H1 (cell line): Measurements from ENCODE around the gene NEURL4. TPM values are rescaled to one million over a fixed set of nuclear protein-coding genes. Genes with fewer than 3 reads are reported as not detected.

ENCODE experiments used
- CTCF ChIA-PET: fragments of 300-600 bp; sonication (Branson Sonifier 250); formaldehyde crosslinking; loops from one replicate; lab custom pipeline; 2021; ENCODE audit not compliant: partially characterized antibody; lab: Charles Lee
- POLR2A ChIA-PET: fragments of 300-600 bp; sonication (Branson Sonifier 250); formaldehyde crosslinking; loops from one replicate; lab custom pipeline; 2021; ENCODE audit warnings: inconsistent platforms; ENCODE audit not compliant: partially characterized antibody; lab: Charles Lee
- DNase-seq, 2 experiments: peaks; one replicate each; pipeline versions ENCODE4 v3.0.0 to v3.0.0-alpha.2; 2010 to 2022; ENCODE audit warnings: low spot score in 2 of 2, low read depth in 1 of 2, mixed read lengths in 1 of 2
- FAIRE-seq: peaks from 2 replicates; lab custom pipeline; 2011; peaks lifted over from hg19 to GRCh38; lab: Jason Lieb, UNC
- H2AFZ ChIP-seq: 2 replicates; pipeline ENCODE4 v1.8.1; 2012; ENCODE audit warnings: low read length, inconsistent platforms
- H2AK5ac ChIP-seq: 2 replicates; pipeline ENCODE4 v1.6.1; 2013; ENCODE audit warnings: low read depth, low read length
- H2BK120ac ChIP-seq: replicated peaks from 2 replicates; pipeline ENCODE3; 2013; ENCODE audit warnings: low read depth, low read length, inconsistent platforms
- H2BK12ac ChIP-seq: 2 replicates; pipeline ENCODE4 v1.6.1; 2013; ENCODE audit warnings: low read depth, low read length
- H2BK15ac ChIP-seq: 2 replicates; pipeline ENCODE4 v1.6.1; 2013; ENCODE audit warnings: low read length
- H2BK20ac ChIP-seq: 2 replicates; pipeline ENCODE4 v1.6.1; 2013; ENCODE audit warnings: low read length
- H2BK5ac ChIP-seq: 2 replicates; pipeline ENCODE4 v1.6.1; 2013; ENCODE audit warnings: low read depth, low read length
- H3K14ac ChIP-seq: 2 replicates; pipeline ENCODE4 v1.6.1; 2013; ENCODE audit warnings: inconsistent platforms; ENCODE audit not compliant: insufficient read length
- H3K18ac ChIP-seq: 2 replicates; pipeline ENCODE4 v1.6.1; 2013; ENCODE audit warnings: low read length; ENCODE audit errors: extremely low read depth
- H3K23ac ChIP-seq: 2 replicates; pipeline ENCODE4 v1.6.1; 2013; ENCODE audit warnings: inconsistent platforms; ENCODE audit not compliant: insufficient read length
- H3K23me2 ChIP-seq: 2 replicates; pipeline ENCODE4 v1.6.1; 2013; ENCODE audit warnings: low read depth, low read length
- H3K27ac ChIP-seq: 2 replicates; pipeline ENCODE4 v1.6.1; 2011; ENCODE audit warnings: low read depth, low read length, inconsistent platforms
- H3K27me3 ChIP-seq, 4 experiments: replicated peaks in 1 of 4; 1 replicate in 1 of 4; 2 replicates in 3 of 4; pipeline versions ENCODE4 v1.6.1 to v1.8.1; 2011 to 2013; ENCODE audit warnings: low read length in 3 of 4, mild to moderate bottlenecking in 3 of 4, inconsistent platforms in 2 of 4, mixed read lengths in 2 of 4, moderate library complexity in 1 of 4; ENCODE audit not compliant: control insufficient read depth in 3 of 4, insufficient read depth in 3 of 4; ENCODE audit errors: extremely low read depth in 1 of 4
- H3K36me3 ChIP-seq, 4 experiments: 2 replicates each; pipeline versions ENCODE4 v1.6.1 to v1.8.1; 2011 to 2013; ENCODE audit warnings: mild to moderate bottlenecking in 4 of 4, low read length in 3 of 4, moderate library complexity in 2 of 4, control low read depth in 1 of 4, inconsistent platforms in 1 of 4; ENCODE audit not compliant: insufficient read depth in 4 of 4, control insufficient read depth in 2 of 4
- H3K4ac ChIP-seq: replicated peaks from 2 replicates; pipeline ENCODE3; 2013; ENCODE audit warnings: low read length, low read depth, mixed read lengths, inconsistent platforms; ENCODE audit not compliant: insufficient read length
- H3K4me1 ChIP-seq, 4 experiments: replicated peaks in 1 of 4; 1 replicate in 1 of 4; 2 replicates in 3 of 4; pipeline versions ENCODE4 v1.6.1 to v1.8.1; 2011 to 2013; ENCODE audit warnings: low read length in 3 of 4, inconsistent platforms in 2 of 4, mixed read lengths in 1 of 4; ENCODE audit not compliant: insufficient read depth in 4 of 4, control insufficient read depth in 3 of 4
- H3K4me2 ChIP-seq, 2 experiments: 2 replicates each; pipeline versions ENCODE4 v1.6.1 to v1.8.1; 2011 to 2013; ENCODE audit warnings: low read depth in 2 of 2, low read length in 2 of 2, control low read depth in 1 of 2, inconsistent platforms in 1 of 2, mild to moderate bottlenecking in 1 of 2; ENCODE audit not compliant: insufficient read depth in 1 of 2
- H3K4me3 ChIP-seq, 4 experiments: fragments of 200-600, 300-600 bp in 1 of 4; sonication (generic), shearing (Covaris generic), sonication (Bioruptor Twin) in 1 of 4; 2 replicates each; pipeline versions ENCODE4 v1.5.1 to v1.8.1; 2011 to 2016; ENCODE audit warnings: low read length in 4 of 4, low read depth in 3 of 4, control low read depth in 2 of 4, inconsistent platforms in 2 of 4, mild to moderate bottlenecking in 2 of 4, mixed read lengths in 1 of 4, moderate library complexity in 1 of 4; ENCODE audit not compliant: insufficient read depth in 2 of 4; ENCODE audit errors: extremely low read depth in 1 of 4
- H3K56ac ChIP-seq: replicated peaks from 2 replicates; pipeline ENCODE3; 2013; ENCODE audit warnings: low read depth, mild to moderate bottlenecking, mixed read lengths, low read length, inconsistent platforms; ENCODE audit not compliant: insufficient read length
- H3K79me1 ChIP-seq: 2 replicates; pipeline ENCODE4 v1.6.1; 2013; ENCODE audit warnings: low read depth, low read length, control low read depth
- H3K79me2 ChIP-seq, 2 experiments: 2 replicates each; pipeline versions ENCODE4 v1.6.1 to v1.8.1; 2012 to 2013; ENCODE audit warnings: low read length in 2 of 2, mild to moderate bottlenecking in 2 of 2, inconsistent platforms in 1 of 2; ENCODE audit not compliant: insufficient read depth in 2 of 2, control insufficient read depth in 1 of 2
- H3K9ac ChIP-seq, 4 experiments: replicated peaks in 1 of 4; 1 replicate in 1 of 4; 2 replicates in 3 of 4; pipeline versions ENCODE4 v1.6.1 to v1.8.1; 2011 to 2013; ENCODE audit warnings: low read depth in 3 of 4, low read length in 3 of 4, control low read depth in 2 of 4, mild to moderate bottlenecking in 2 of 4, moderate library complexity in 2 of 4, inconsistent platforms in 1 of 4; ENCODE audit errors: extremely low read depth in 1 of 4
- H3K9me3 ChIP-seq, 2 experiments: 2 replicates each; pipeline versions ENCODE4 v1.6.1 to v1.8.1; 2012 to 2013; ENCODE audit warnings: mild to moderate bottlenecking in 2 of 2, moderate library complexity in 2 of 2, control low read depth in 1 of 2, inconsistent platforms in 1 of 2, low read depth in 1 of 2, low read length in 1 of 2, mixed read lengths in 1 of 2; ENCODE audit not compliant: insufficient read depth in 2 of 2
- H4K20me1 ChIP-seq, 2 experiments: replicated peaks in 1 of 2; 2 replicates each; pipeline versions ENCODE3 to v1.8.1; 2011 to 2013; ENCODE audit warnings: inconsistent platforms in 2 of 2, low read length in 2 of 2, mild to moderate bottlenecking in 1 of 2; ENCODE audit not compliant: insufficient read depth in 2 of 2, control insufficient read depth in 1 of 2
- H4K5ac ChIP-seq: 2 replicates; pipeline ENCODE4 v1.6.1; 2013; ENCODE audit warnings: low read length, low read depth, mixed read lengths, inconsistent platforms; ENCODE audit not compliant: insufficient read length
- H4K8ac ChIP-seq: 2 replicates; pipeline ENCODE4 v1.8.0; 2013; ENCODE audit warnings: mild to moderate bottlenecking, moderate library complexity, low read length, inconsistent platforms; ENCODE audit not compliant: insufficient read depth; ENCODE audit errors: extremely low read depth
- H4K91ac ChIP-seq: replicated peaks from 2 replicates; pipeline ENCODE3; 2013; ENCODE audit warnings: low read length, mixed read lengths, inconsistent platforms; ENCODE audit not compliant: insufficient read length
- CBX5 ChIP-seq: fragments of 300-800, 300-1000 bp; sonication (generic); IDR thresholded peaks from 2 replicates; pipeline ENCODE4 v1.7.1; 2016; ENCODE audit warnings: antibody characterized with exemption, low read length, low read depth
- CEBPB ChIP-seq: IDR thresholded peaks from 2 replicates; pipeline ENCODE4 v1.6.1; 2012; ENCODE audit warnings: low read depth, low read length
- CHD2 ChIP-seq: IDR thresholded peaks from 2 replicates; pipeline ENCODE4 v1.6.1; 2012; ENCODE audit warnings: low read length, improper control_type of control experiment
- JUN ChIP-seq: IDR thresholded peaks from 2 replicates; pipeline ENCODE4 v1.6.1; 2011; ENCODE audit warnings: low read depth, mild to moderate bottlenecking, improper control_type of control experiment, low read length
- KDM1A ChIP-seq: fragments of 200-600, 300-600 bp; sonication (generic); IDR thresholded peaks from 2 replicates; pipeline ENCODE4 v1.7.1; 2016; ENCODE audit warnings: mild to moderate bottlenecking, low read length, borderline replicate concordance
- KDM4A ChIP-seq: IDR thresholded peaks from one replicate; pipeline ENCODE4 v1.7.1; 2012; ENCODE audit warnings: low read depth, mild to moderate bottlenecking, moderate library complexity, low read length, inconsistent platforms; ENCODE audit not compliant: severe bottlenecking
- MAFK ChIP-seq: IDR thresholded peaks from 2 replicates; pipeline ENCODE4 v1.6.1; 2012; ENCODE audit warnings: low read depth, mild to moderate bottlenecking, improper control_type of control experiment, low read length
- NRF1 ChIP-seq: IDR thresholded peaks from 2 replicates; pipeline ENCODE4 v1.6.1; 2011; ENCODE audit warnings: mild to moderate bottlenecking, low read depth, low read length, improper control_type of control experiment
- POLR2A ChIP-seq, 2 experiments: IDR thresholded peaks; 1 replicate in 1 of 2; 2 replicates in 1 of 2; pipeline ENCODE4 v1.6.1; 2011; ENCODE audit warnings: low read depth in 2 of 2, low read length in 2 of 2, mild to moderate bottlenecking in 2 of 2; ENCODE audit errors: control extremely low read depth in 1 of 2
- POU5F1 ChIP-seq: IDR thresholded peaks from 2 replicates; pipeline ENCODE4 v1.6.1; 2011; ENCODE audit warnings: low read depth, mild to moderate bottlenecking, low read length, moderate library complexity
- RFX5 ChIP-seq: IDR thresholded peaks from 2 replicates; pipeline ENCODE4 v1.6.1; 2011; ENCODE audit warnings: low read depth, low read length, improper control_type of control experiment, borderline replicate concordance
- SIN3A ChIP-seq, 2 experiments: IDR thresholded peaks in 1 of 2; conservative IDR thresholded peaks in 1 of 2; 2 replicates each; pipeline ENCODE4 v1.6.1; 2011 to 2012; ENCODE audit warnings: low read length in 2 of 2, improper control_type of control experiment in 1 of 2, low read depth in 1 of 2, mild to moderate bottlenecking in 1 of 2
- SIRT6 ChIP-seq: IDR thresholded peaks from one replicate; pipeline ENCODE4 v1.7.1; 2012; ENCODE audit warnings: low read length, inconsistent platforms
- SRF ChIP-seq: IDR thresholded peaks from 2 replicates; pipeline ENCODE4 v1.6.1; 2011; ENCODE audit warnings: mild to moderate bottlenecking, low read depth, low read length, moderate library complexity
- WGBS, 2 experiments: shearing (Covaris generic) in 1 of 2; methylation state at CpG; one replicate each; pipeline versions ENCODE4 v1.1.6 to v1.1.7; 2013 to 2015; ENCODE audit warnings: low lambda C conversion rate in 2 of 2, mixed read lengths in 2 of 2, inconsistent platforms in 1 of 2, low coverage in 1 of 2, missing lambda C conversion rate in 1 of 2; ENCODE audit not compliant: insufficient replicate concordance in 2 of 2, insufficient coverage in 1 of 2, insufficient read length in 1 of 2; ENCODE audit errors: extremely low coverage in 1 of 2, missing lambda C conversion rate in 1 of 2; 5-methylcytosine and 5-hydroxymethylcytosine counted together
- polyA plus RNA-seq, 7 experiments: library from polyadenylated mRNA; depleted of rRNA in 3 of 7; stranded (reverse) in 5 of 7; unstranded in 2 of 7; fragments of >200 nt in 5 of 7; fragments of 200-250 nt in 2 of 7; gene quantifications; 1 replicate in 5 of 7; 2 replicates in 1 of 7; 4 replicates in 1 of 7; pipeline versions ENCODE4 v1.2.1 to v1.2.3, GENCODE V29; 2011 to 2013; ENCODE audit warnings: missing spikeins in 2 of 7, mixed read lengths in 2 of 7
- total RNA-seq: library from RNA; stranded (reverse); fragmentation: NEBNext Ultra II Directional; extraction: Animal tissue kit (Norgen Biotek cat#: 25700); gene quantifications from 2 replicates; pipeline ENCODE4 v1.2.1, GENCODE V29; 2021
- TF ChIP-seq, protein P1 (sequence below): IDR thresholded peaks from 2 replicates; pipeline ENCODE4 v1.6.1; 2012; ENCODE audit warnings: inconsistent platforms

Gene NEURL4
- total and polyA plus RNA-seq, 2 of the 8 experiments (the other 6 are each of a cell fraction or from before 2014, with no cell fraction given): 29.6 to 46.8 TPM

DNA sequence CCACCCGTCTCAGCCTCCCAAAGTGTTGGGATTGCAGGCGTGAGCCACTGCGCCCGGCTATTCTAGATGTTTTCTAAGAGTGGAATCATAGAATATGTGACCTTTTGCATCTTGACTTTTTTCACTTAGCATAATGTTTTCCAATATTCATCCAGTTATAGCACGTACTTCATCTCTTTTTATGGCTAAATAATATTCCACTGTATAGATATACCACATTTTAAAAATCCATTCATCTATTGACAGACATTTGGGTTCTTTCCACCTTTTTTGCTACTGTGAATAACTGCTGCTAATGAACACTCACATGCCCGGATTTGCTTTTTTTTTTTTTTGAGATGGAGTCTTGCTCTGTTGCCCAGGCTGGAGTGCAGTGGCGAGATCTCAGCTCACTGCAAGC is 25.0 kb downstream of the NEURL4 start:
- no peak overlapping the region for H3K9ac ChIP-seq
- no peaks in the 10 kb centered on the region for H3K27me3 ChIP-seq
- H4K20me1 ChIP-seq: peaks cover 2% of the 10 kb centered on the region in 2 experiments
- no peak overlapping the region for H3K4me2 ChIP-seq
- no peak overlapping the region for H3K4me3 ChIP-seq
- no peak overlapping the region for H3K27ac ChIP-seq
- H3K23ac ChIP-seq: no peak overlapping the region
- H4K5ac ChIP-seq: no peak overlapping the region
- peaks cover 0 to 6% (median 2%) of the 10 kb centered on the region in 4 experiments; a peak in 5 of 7 replicates for H3K4me1 ChIP-seq
- H2BK120ac ChIP-seq: no peak overlapping the region
- H2BK5ac ChIP-seq: no peak overlapping the region
- H2AK5ac ChIP-seq: no peak overlapping the region
- H2BK12ac ChIP-seq: no peak overlapping the region
- no peak overlapping the region for H3K4ac ChIP-seq
- H3K56ac ChIP-seq: no peak overlapping the region
- whole genome bisulfite sequencing, 2 experiments: 89% methylated on average over 7 of the region's 7 CpGs; no CpG with 5 or more reads in 1 of the 2 experiments
- no peak for FAIRE-seq
- CTCF ChIA-PET: interaction anchor here (0.7 to 0.8 kb wide), 2 partner anchors 21 to 24 kb away, joined by 3 to 4 read pairs; no protein-coding TSS in a partner anchor
- H3K9me3 ChIP-seq: no peaks in the 10 kb centered on the region
- no peak for DNase-seq
- H4K91ac ChIP-seq: no peak overlapping the region
- H3K14ac ChIP-seq: no peak overlapping the region
- no peak overlapping the region for H2AFZ ChIP-seq
- H3K23me2 ChIP-seq: peaks cover 10% of the 10 kb centered on the region
- peaks cover 0 to under 1% (median 0%) of the 10 kb centered on the region in 4 experiments; a peak in 1 of 8 replicates for H3K36me3 ChIP-seq
- H2BK20ac ChIP-seq: no peak overlapping the region
- H3K79me1 ChIP-seq: no peaks in the 10 kb centered on the region; the same call in 1 of the 2 replicates
- no peak overlapping the region for H3K18ac ChIP-seq
- H2BK15ac ChIP-seq: no peak overlapping the region
- POLR2A ChIA-PET: interaction anchor here (1.1 to 3.0 kb wide), 3 partner anchors 9 to 48 kb away, joined by 3 to 11 read pairs (median 3); no protein-coding TSS in a partner anchor
- peaks cover 10 to 12% of the 10 kb centered on the region in 2 experiments for H3K79me2 ChIP-seq
- H4K8ac ChIP-seq: no peak overlapping the region
- TF ChIP-seq JUN: no peak
- TF ChIP-seq CBX5: no peak
- TF ChIP-seq KDM4A: no peak
- TF ChIP-seq SIN3A (conservative IDR thresholded peaks at IDR 0.05 in 1 of 2, IDR thresholded peaks at IDR 0.05 in 1 of 2; ENCODE audit: low read depth in 1 of 2, low read length in 2 of 2): no peak
- no peak for TF ChIP-seq RFX5
- TF ChIP-seq SRF: no peak
- no peak for TF ChIP-seq SIRT6
- TF ChIP-seq, protein P1, sequence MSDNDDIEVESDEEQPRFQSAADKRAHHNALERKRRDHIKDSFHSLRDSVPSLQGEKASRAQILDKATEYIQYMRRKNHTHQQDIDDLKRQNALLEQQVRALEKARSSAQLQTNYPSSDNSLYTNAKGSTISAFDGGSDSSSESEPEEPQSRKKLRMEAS: no peak
- no peak for TF ChIP-seq CHD2
- no peak for TF ChIP-seq KDM1A
- TF ChIP-seq POU5F1: no peak
- no peak for TF ChIP-seq NRF1
- no peak for TF ChIP-seq CEBPB
- no peak for TF ChIP-seq POLR2A (IDR thresholded peaks at IDR 0.05; ENCODE audit: control extremely low read depth in 1 of 2, low read depth in 2 of 2, low read length in 2 of 2)
- TF ChIP-seq MAFK: no peak
